Panc1 (cell line): ENCODE results near the gene ESYT2.

Experiments
- POLR2AphosphoS5 ChIP-seq: IDR thresholded peaks from 2 replicates; pipeline ENCODE4 v1.6.1; 2012; ENCODE audit warnings: mild to moderate bottlenecking, low read depth, low read length, moderate library complexity
- TCF7L2 ChIP-seq: IDR thresholded peaks from 2 replicates; pipeline ENCODE4 v1.6.1; 2011; ENCODE audit warnings: mild to moderate bottlenecking, low read depth, low read length, inconsistent platforms
- TF ChIP-seq, protein P1 (sequence below): fragments of 450-650 bp; IDR thresholded peaks from 2 replicates; pipeline ENCODE4 v1.5.1; 2017; ENCODE audit warnings: mild to moderate bottlenecking

DNA sequence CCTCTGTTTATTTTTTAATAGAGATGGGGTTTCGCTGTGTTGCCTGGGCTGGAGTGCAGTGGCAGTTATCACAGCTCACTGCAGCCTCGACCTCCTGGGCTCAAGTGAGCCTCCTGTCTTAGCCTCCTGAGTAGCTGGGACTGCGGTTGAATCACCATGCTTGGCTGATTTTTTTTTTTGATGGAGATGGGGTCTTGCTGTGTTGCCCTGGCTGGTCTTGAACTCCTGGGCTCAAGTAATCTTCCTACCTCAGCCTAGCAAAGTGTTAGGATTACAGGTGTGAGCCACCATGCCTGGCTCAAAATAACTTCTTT lies 35.2 kb upstream of the ESYT2 start:
- TF ChIP-seq, protein P1, sequence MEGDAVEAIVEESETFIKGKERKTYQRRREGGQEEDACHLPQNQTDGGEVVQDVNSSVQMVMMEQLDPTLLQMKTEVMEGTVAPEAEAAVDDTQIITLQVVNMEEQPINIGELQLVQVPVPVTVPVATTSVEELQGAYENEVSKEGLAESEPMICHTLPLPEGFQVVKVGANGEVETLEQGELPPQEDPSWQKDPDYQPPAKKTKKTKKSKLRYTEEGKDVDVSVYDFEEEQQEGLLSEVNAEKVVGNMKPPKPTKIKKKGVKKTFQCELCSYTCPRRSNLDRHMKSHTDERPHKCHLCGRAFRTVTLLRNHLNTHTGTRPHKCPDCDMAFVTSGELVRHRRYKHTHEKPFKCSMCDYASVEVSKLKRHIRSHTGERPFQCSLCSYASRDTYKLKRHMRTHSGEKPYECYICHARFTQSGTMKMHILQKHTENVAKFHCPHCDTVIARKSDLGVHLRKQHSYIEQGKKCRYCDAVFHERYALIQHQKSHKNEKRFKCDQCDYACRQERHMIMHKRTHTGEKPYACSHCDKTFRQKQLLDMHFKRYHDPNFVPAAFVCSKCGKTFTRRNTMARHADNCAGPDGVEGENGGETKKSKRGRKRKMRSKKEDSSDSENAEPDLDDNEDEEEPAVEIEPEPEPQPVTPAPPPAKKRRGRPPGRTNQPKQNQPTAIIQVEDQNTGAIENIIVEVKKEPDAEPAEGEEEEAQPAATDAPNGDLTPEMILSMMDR, result no peak
- TF ChIP-seq POLR2AphosphoS5 (no peak), TCF7L2 (no peak)
